Heart right ventricle (tissue), 16 donors: ENCODE measurements around the gene AMN. TPM values are rescaled to one million over a fixed set of nuclear protein-coding genes. Genes with fewer than 3 reads are reported as not detected.

ENCODE experiments used
- ATAC-seq, 8 donors: fragments of 200-7000 bp; cut with Tn5 transposase; one replicate each; pipeline ENCODE4 v1.9.1; 2020; ENCODE audit warnings: mild to moderate bottlenecking in 8 of 8, moderate library complexity in 8 of 8, moderate number of reproducible peaks in 1 of 8
- DNase-seq, 2 donors: peaks; one replicate each; pipeline ENCODE4 v3.0.0-alpha.2; 2020
- H3K27ac ChIP-seq, 10 donors: fragments of 200-600 bp; sonication (generic) in 2 of 10; one replicate each; pipeline versions ENCODE4 v1.5.0 to v1.8.0; 2020 to 2022; ENCODE audit warnings: mild to moderate bottlenecking in 3 of 10
- H3K27me3 ChIP-seq, 7 donors: fragments of 200-600 bp; one replicate each; pipeline ENCODE4 v1.8.0; 2021 to 2022; ENCODE audit warnings: mild to moderate bottlenecking in 2 of 7
- H3K36me3 ChIP-seq, 9 donors: fragments of 200-600 bp; sonication (generic) in 1 of 9; one replicate each; pipeline versions ENCODE4 v1.5.0 to v1.8.0; 2020 to 2022; ENCODE audit warnings: mild to moderate bottlenecking in 2 of 9
- H3K4me1 ChIP-seq, 9 donors: fragments of 200-600 bp; sonication (generic) in 1 of 9; one replicate each; pipeline versions ENCODE4 v1.5.0 to v1.8.0; 2020 to 2022; ENCODE audit warnings: mild to moderate bottlenecking in 4 of 9
- H3K4me3 ChIP-seq, 10 donors: fragments of 200-600 bp; sonication (generic) in 2 of 10; one replicate each; pipeline versions ENCODE4 v1.5.0 to v1.8.0; 2020 to 2022; ENCODE audit warnings: mild to moderate bottlenecking in 7 of 10, moderate library complexity in 2 of 10
- H3K9me3 ChIP-seq, 11 donors: fragments of 200-600 bp in 10 of 11; sonication (generic) in 2 of 11; one replicate each; pipeline versions ENCODE4 v1.5.0 to v1.8.0; 2013 to 2022; ENCODE audit warnings: mild to moderate bottlenecking in 2 of 11, control low read depth in 1 of 11, moderate library complexity in 1 of 11
- WGBS, 2 donors: extraction: QIAGEN DNeasy Blood & Tissue Kit; methylation state at CpG; one replicate each; pipeline ENCODE4 v1.1.7; 2013; ENCODE audit warnings: inconsistent platforms in 1 of 2; 5-methylcytosine and 5-hydroxymethylcytosine counted together
- intact Hi-C, 10 donors: fragments of 100-400 bp; cut with DNase I; formaldehyde crosslinking; loops; one replicate each; pipeline versions ENCODE4 v1.11.1 to v1.14.2; 2022
- polyA plus RNA-seq, 2 donors: library from polyadenylated mRNA; stranded (reverse); fragments of 200-250 nt; gene quantifications; one replicate each; pipeline ENCODE4 v1.2.3, GENCODE V29; 2013
- total RNA-seq, 10 donors: library from RNA; stranded (reverse); fragmentation: NEBNext Ultra II Directional in 3 of 10; extraction: Animal tissue kit (Norgen Biotek cat#: 25700) in 3 of 10; gene quantifications; one replicate each; pipeline versions ENCODE4 v1.2.1 to v1.2.4, GENCODE V29; 2021 to 2023
- TF ChIP-seq, protein P1 (sequence below), 9 donors: fragments of 200-600 bp; sonication (generic) in 2 of 9; IDR thresholded peaks; one replicate each; pipeline versions ENCODE4 v1.5.0 to v1.8.0; 2021 to 2022; ENCODE audit warnings: antibody characterized with exemption in 9 of 9, mild to moderate bottlenecking in 5 of 9, moderate library complexity in 1 of 9
- donor health status: Arrhythmogenic right ventricular cardiomyopathy.
- donor health status: ischemic (EF 13 %, LVEDD 7.1; RV severe dilation, severe dysfunction).
- donor health status: healthy with polysubstance abuse.
- donor health status: DM: no; HTN: yes; CAD: no.
- donor health status: DM: no; HTN: no; CAD: no.
- donor health status: ischemic (EF 25% LVEDD 6.9; RV normal size, moderate dysfunction).
- donor health status: ischemic (EF 25% LVEDD 5.7; RV mildly dilated, moderate dysfunction).
- donor health status: healthy.
- donor health status: DM: yes; HTN: yes; CAD: no.
- donor health status: Ischemic cardiomyopathy.
- donor health status: ischemic (EF 35%, LVEDD 5.7; RV mildly dilated, moderate dysfunction).
- donor health status: nonischemic (EF 11% LVEDD 7.7; RV severe dilation, severe dysfunction).
- donor health status: DM: yes; HTN: yes; CAD: no.
- donor health status: PGD.
- donor health status: ischemic (EF 29% LVEDD 5.4; RV normal size, mild dysfunction).
- donor health status: nonischemic (EF 23%, LVEDD 6.1; RV moderate dilation, normal function).

Gene AMN
- total and polyA plus RNA-seq, 12 donors, result 0.15 to 0.40 (median 0.17) TPM; not detected in 9

DNA sequence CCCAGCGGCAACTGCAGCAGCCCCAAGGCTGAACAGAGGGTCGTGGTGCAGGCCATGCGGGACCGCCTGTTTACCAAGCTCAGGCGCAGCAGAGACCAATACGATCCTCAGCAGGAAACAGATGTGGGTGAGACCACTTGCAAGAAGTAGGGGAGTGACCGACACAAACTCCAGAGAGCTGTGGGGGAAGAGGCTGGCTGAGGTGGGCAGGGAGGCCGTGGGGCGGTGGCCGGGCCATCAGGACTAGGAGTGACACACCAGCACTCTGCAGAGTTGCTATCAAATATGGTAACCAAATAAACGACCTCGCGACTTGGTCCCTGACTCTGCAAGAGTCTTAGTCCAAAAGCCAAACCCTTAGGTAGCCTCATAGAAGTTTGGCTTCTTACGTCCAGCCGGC lies 30.6 kb downstream of the AMN start:
- no peak for ATAC-seq
- WGBS, 2 donors, result 87 to 89% methylated on average over 15 of the region's 15 CpGs
- no peak for DNase-seq
- TF ChIP-seq, protein P1, sequence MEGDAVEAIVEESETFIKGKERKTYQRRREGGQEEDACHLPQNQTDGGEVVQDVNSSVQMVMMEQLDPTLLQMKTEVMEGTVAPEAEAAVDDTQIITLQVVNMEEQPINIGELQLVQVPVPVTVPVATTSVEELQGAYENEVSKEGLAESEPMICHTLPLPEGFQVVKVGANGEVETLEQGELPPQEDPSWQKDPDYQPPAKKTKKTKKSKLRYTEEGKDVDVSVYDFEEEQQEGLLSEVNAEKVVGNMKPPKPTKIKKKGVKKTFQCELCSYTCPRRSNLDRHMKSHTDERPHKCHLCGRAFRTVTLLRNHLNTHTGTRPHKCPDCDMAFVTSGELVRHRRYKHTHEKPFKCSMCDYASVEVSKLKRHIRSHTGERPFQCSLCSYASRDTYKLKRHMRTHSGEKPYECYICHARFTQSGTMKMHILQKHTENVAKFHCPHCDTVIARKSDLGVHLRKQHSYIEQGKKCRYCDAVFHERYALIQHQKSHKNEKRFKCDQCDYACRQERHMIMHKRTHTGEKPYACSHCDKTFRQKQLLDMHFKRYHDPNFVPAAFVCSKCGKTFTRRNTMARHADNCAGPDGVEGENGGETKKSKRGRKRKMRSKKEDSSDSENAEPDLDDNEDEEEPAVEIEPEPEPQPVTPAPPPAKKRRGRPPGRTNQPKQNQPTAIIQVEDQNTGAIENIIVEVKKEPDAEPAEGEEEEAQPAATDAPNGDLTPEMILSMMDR (IDR thresholded peaks at IDR 0.05), result no peak
- Histone ChIP-seq H3K4me3 (no peak overlapping the region), H3K27me3 (no peaks in the 10 kb centered on the region), H3K27ac (no peak overlapping the region), H3K9me3 (no peaks in the 10 kb centered on the region), H3K4me1 (peaks cover 0 to 20% (median 7%) of the 10 kb centered on the region in 9 donors), H3K36me3 (peaks cover 0 to 97% (median 78%) of the 10 kb centered on the region in 9 donors)
- intact Hi-C loops, result no loop called here

DNA sequence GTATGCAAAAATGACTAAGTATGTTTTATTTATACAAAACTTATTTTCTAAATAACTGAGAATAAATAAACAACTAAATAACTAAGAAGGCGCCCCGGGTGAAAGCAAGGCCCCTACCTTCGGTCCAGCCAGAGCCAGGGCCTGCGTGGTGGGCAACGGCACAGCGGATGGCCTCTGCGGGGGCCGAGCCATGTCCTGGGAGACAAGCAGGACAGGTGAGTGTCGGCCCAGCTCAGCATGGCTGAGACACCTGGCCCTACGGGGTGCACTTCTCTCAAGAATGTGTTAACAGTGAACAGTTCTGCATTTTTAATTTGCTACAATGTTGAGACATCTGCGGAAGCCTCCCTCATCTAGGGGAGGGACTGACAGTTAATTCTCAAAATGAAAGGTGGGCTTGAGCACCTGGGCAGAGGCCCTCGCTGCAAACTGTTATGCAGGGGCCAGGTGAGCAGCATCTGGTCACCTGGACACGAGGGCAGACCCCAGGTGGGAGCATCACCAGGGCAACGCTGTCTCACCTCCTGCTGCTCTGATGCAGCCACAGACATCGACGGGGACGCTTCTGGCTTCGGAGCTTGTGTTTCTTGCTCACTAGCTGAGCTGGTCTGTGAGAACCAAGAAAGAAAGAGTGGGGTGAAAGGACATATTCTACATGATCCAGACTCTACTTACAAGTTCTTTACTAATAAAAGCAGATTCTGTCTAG lies 31.8 kb downstream of the AMN start:
- H3K27ac ChIP-seq, result no peak overlapping the region
- DNase-seq, result no peak
- H3K36me3 ChIP-seq, result peaks cover 0 to 100% (median 83%) of the 10 kb centered on the region in 9 donors
- H3K9me3 ChIP-seq, result no peaks in the 10 kb centered on the region
- TF ChIP-seq, protein P1 (IDR thresholded peaks at IDR 0.05), result no peak
- no peaks in the 10 kb centered on the region for H3K27me3 ChIP-seq
- no peak overlapping the region for H3K4me3 ChIP-seq
- intact Hi-C loops, result no loop called here
- peaks cover 0 to 15% (median 6%) of the 10 kb centered on the region in 9 donors for H3K4me1 ChIP-seq
- 91 to 95% methylated on average over 18 of the region's 18 CpGs for WGBS, 2 donors
- ATAC-seq, result no peak

DNA sequence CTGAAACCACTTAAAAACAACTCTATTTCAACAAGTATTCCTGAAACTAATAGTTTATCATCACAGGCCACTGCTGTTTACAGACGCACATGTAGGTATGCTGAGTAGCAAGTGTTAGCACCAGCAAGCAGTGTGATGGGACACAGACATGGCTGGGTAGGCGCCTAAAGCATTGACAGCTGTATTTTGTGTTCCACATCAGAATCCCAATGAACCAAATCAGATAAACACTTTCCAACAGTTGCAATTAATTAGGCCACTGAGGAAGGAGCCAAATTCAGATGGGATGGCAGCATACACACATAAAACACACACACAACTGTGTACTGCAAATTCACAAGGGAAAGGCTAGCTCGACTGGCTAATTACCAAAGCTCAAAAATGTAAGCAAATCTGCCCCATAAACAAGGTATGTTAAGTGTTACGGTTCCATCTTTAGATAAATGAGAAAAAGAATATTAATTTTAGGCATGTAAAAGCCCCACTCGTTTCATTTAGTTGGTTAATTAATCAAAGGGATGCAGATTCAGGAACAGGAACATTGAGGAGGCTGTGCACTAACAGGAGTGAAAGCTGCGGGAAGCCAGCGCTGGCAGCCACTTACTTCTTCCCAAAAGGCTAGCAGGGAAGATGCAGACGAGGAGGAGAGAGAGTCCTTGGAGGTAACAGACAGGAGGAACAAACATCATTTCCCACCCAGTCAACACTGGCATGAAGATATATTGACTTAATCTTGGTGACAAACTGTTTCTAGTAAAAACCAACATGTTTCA lies 33.4 kb downstream of the AMN start:
- peak in 1 of 8 donors; percentile 31 for ATAC-seq
- WGBS, 2 donors, result 74 to 76% methylated on average over 8 of the region's 8 CpGs
- H3K27ac ChIP-seq, result no peak overlapping the region

DNA sequence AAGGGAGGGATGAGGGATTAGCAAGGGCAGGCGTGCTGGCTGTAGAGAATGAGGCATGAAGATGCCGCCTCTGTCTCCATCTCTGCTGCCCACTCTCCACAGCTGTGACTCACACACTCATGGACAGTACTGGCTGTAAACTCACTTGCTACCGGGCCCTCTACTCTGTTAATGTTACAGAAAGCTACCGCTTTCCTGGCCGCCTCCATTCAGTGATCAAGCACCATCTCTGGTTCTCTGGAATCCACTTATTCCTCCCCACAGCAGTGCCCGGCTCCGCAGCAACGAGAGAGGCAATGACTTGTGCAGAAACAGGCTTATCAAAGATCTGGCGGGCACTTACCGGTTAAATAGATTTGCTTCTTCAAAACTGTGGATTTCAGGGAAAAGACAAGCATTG lies 34.8 kb downstream of the AMN start:
- no peak for ATAC-seq
- DNase-seq, result no peak
- Histone ChIP-seq H3K4me1 (no peaks in the 10 kb centered on the region), H3K36me3 (peaks cover 0 to 100% (median 73%) of the 10 kb centered on the region in 9 donors), H3K4me3 (no peak overlapping the region), H3K27ac (no peak overlapping the region), H3K27me3 (no peaks in the 10 kb centered on the region), H3K9me3 (no peaks in the 10 kb centered on the region)
- WGBS, 2 donors, result 92 to 93% methylated on average over 10 of the region's 10 CpGs
- intact Hi-C loops, result no loop called here
- TF ChIP-seq, protein P1 (IDR thresholded peaks at IDR 0.05), result no peak

More for the DNA sequence above, 33.4 kb downstream of the AMN start:
- peaks cover 0 to 100% (median 81%) of the 10 kb centered on the region in 9 donors for H3K36me3 ChIP-seq
- DNase-seq, result no peak
- no peak overlapping the region for H3K4me3 ChIP-seq
- peaks cover 0 to 3% (median 0%) of the 10 kb centered on the region in 9 donors for H3K4me1 ChIP-seq
- TF ChIP-seq, protein P1 (IDR thresholded peaks at IDR 0.05), result no peak
- intact Hi-C loops, result no loop called here
- H3K27me3 ChIP-seq, result no peaks in the 10 kb centered on the region
- H3K9me3 ChIP-seq, result no peaks in the 10 kb centered on the region
